Duodenal mucosa (tissue), 2 donors: ENCODE measurements around the gene PTPRN2.

Experiments
- H3K27ac ChIP-seq: one replicate; pipeline ENCODE4 v1.7.0; 2013; ENCODE audit warnings: low read depth, low read length
- H3K27me3 ChIP-seq, 2 donors: one replicate each; pipeline ENCODE4 v1.7.0; 2013; ENCODE audit warnings: low read length in 2 of 2, control low read depth in 1 of 2; ENCODE audit not compliant: insufficient read depth in 2 of 2, control insufficient read depth in 1 of 2
- H3K36me3 ChIP-seq, 2 donors: one replicate each; pipeline ENCODE4 v1.7.0; 2013; ENCODE audit warnings: low read length in 2 of 2, control low read depth in 1 of 2; ENCODE audit not compliant: insufficient read depth in 2 of 2, control insufficient read depth in 1 of 2
- H3K4me1 ChIP-seq, 2 donors: one replicate each; pipeline ENCODE4 v1.7.0; 2013; ENCODE audit warnings: low read length in 2 of 2, control low read depth in 1 of 2; ENCODE audit not compliant: insufficient read depth in 2 of 2, control insufficient read depth in 1 of 2
- H3K4me3 ChIP-seq, 2 donors: one replicate each; pipeline ENCODE4 v1.7.0; 2013; ENCODE audit warnings: low read length in 2 of 2, low read depth in 1 of 2
- H3K9ac ChIP-seq, 2 donors: one replicate each; pipeline ENCODE4 v1.7.0; 2013; ENCODE audit warnings: low read length in 2 of 2, low read depth in 1 of 2
- H3K9me3 ChIP-seq, 2 donors: one replicate each; pipeline ENCODE4 v1.7.0; 2013; ENCODE audit warnings: low read length in 2 of 2, control low read depth in 1 of 2; ENCODE audit not compliant: control insufficient read depth in 1 of 2

Gene PTPRN2

DNA sequence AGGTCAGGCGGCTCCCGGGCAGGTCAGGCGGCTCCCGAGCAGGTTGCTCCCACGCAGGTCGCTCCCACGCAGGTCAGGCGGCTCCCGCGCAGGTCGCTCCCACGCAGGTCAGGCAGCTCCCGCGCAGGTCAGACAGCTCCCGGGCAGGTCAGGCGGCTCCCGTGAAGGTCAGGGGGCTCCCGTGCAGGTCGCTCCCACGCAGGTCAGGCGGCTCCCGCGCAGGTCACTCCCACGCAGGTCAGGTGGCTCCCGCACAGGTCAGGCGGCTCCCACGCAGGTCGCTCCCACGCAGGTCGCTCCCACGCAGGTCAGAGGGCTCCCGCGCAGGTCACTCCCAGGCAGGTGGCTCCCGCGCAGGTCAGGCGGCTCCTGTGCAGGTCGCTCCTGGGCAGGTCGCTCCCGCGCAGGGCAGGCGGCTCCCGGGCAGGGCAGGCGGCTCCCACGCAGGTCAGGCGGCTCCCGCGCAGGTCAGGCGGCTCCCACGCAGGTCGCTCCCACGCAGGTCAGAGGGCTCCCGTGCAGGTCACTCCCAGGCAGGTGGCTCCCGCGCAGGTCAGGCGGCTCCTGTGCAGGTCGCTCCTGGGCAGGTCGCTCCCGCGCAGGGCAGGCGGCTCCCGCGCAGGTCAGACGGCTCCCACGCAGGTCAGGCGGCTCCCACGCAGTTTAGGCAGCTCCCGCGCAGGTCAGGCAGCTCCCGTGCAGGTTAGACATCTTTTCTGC, 30.7 kb downstream of the PTPRN2 start:
- Histone ChIP-seq H3K27ac (no peak overlapping the region), H3K4me1 (no peaks in the 10 kb centered on the region), H3K9me3 (no peaks in the 10 kb centered on the region), H3K9ac (no peak overlapping the region), H3K36me3 (no peaks in the 10 kb centered on the region), H3K4me3 (no peak overlapping the region), H3K27me3 (no peaks in the 10 kb centered on the region)

DNA sequence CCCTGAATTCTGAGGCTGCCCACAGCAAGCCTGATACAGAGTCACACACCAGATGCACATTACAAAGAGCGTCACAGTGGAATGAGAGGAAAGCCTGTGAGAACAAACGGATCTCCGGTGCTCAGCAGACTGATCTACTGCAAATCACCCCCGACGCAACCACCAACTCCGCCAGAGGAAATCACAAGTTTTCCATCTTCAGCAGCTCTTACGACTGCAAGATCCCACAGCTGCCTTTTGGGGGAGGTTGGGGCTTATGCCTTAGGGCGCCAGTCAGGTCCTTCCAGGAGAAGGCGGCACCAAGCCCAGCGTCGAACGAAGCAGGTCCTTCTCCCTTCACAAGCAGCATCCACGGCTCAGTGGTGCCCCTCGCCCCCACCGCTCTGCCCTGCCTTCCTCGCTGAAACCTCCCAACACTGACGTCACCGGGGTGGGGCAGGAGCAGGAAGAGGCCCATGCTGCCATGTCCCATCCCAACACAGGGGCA, 32.5 kb downstream of the PTPRN2 start:
- H3K4me3 ChIP-seq, result no peak overlapping the region
- no peaks in the 10 kb centered on the region for H3K9me3 ChIP-seq
- H3K4me1 ChIP-seq, result no peaks in the 10 kb centered on the region
- no peak overlapping the region for H3K27ac ChIP-seq
- no peaks in the 10 kb centered on the region for H3K27me3 ChIP-seq
- H3K9ac ChIP-seq, result no peak overlapping the region
- no peaks in the 10 kb centered on the region for H3K36me3 ChIP-seq

DNA sequence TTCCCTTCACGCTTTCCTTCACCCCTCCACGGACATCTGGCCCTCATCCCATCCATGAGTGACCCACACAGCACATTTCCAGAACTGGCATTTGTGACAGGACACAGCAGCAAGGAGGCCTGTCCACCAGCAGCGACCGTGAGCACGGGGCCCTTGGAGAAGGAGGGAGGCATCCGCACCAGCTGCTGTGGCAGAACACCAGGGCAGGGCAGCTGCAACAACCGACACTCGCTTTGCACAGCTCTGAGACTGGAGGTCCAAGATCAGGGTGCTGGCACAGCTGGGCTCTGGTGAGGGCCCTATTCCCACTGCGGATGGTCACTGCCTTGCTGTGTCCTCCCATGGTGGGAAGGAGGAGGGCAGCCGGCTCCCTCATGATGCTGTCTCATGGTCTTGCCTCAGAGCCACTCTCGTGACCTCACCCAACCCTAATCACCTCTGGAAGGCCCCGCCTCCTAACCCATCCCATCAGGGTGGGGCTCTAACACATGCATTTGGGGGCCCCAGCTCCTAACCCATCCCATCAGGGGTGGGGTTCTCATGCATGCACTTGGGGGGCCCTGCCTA, 36.7 kb downstream of the PTPRN2 start:
- no peaks in the 10 kb centered on the region for H3K36me3 ChIP-seq
- no peak overlapping the region for H3K27ac ChIP-seq
- H3K9ac ChIP-seq, result no peak overlapping the region
- no peak overlapping the region for H3K4me3 ChIP-seq
- H3K4me1 ChIP-seq, result peaks cover 0 to 3% of the 10 kb centered on the region in 2 donors
- no peaks in the 10 kb centered on the region for H3K27me3 ChIP-seq
- no peaks in the 10 kb centered on the region for H3K9me3 ChIP-seq

DNA sequence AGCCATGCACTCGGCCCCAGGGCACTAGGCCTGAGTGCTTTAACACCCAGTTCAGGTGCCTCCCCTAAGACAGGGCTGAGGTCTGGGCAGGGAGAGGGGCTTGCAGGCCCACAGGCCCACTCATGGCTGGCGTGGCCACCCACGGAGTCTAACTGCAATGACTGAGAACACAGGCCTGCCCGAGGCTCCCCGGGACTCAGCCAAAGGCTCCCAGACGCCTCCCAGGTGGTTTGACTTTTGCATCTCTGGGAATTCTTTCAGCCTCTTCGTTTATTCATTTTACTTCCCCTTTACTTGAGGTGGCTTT, 37.3 kb downstream of the PTPRN2 start:
- Histone ChIP-seq H3K4me3 (no peak overlapping the region), H3K9ac (no peak overlapping the region), H3K27ac (no peak overlapping the region), H3K4me1 (peaks cover 0 to 3% of the 10 kb centered on the region in 2 donors), H3K36me3 (no peaks in the 10 kb centered on the region), H3K9me3 (no peaks in the 10 kb centered on the region), H3K27me3 (no peaks in the 10 kb centered on the region)

DNA sequence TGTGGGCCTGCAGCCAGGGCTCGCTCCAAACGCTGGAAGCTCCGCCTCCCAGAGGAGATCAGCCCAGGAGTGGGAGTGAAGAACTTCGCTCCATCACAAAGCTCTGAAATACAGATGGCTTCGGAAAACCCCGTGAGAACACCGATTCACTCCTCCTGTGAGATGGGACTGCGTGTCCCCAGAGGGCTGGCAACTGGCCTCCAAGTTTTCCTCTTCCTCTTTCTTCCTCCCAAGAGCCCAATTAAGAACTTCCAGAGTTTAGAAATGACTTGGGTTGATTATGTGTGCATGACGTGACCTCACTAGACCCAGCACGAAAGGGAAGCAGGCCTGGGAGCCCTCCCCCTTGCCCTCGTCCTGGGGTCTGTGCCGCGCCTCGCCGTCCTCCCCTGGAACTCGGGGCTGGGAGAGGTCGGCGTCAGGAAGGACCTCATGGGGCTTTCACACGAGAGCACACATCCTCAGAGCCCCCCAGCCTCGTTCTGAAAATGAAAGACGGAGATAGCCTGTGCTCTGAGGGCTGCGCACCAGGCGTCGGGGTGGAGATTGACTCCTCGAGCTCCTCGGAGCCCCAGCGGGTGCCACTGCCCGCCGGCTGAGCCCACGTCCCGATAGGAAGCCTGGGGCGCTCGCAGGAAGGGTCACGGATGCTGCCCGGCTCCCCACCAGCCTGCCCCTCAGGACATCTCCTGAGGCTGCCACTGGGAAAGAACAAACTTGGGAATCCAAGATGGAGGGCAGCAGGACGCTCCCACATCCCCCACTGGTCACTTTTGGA, 37.8 kb downstream of the PTPRN2 start:
- Histone ChIP-seq H3K36me3 (no peaks in the 10 kb centered on the region), H3K27ac (no peak overlapping the region), H3K4me3 (no peak overlapping the region), H3K9ac (no peak overlapping the region), H3K9me3 (no peaks in the 10 kb centered on the region), H3K4me1 (peaks cover 0 to 3% of the 10 kb centered on the region in 2 donors), H3K27me3 (no peaks in the 10 kb centered on the region)

DNA sequence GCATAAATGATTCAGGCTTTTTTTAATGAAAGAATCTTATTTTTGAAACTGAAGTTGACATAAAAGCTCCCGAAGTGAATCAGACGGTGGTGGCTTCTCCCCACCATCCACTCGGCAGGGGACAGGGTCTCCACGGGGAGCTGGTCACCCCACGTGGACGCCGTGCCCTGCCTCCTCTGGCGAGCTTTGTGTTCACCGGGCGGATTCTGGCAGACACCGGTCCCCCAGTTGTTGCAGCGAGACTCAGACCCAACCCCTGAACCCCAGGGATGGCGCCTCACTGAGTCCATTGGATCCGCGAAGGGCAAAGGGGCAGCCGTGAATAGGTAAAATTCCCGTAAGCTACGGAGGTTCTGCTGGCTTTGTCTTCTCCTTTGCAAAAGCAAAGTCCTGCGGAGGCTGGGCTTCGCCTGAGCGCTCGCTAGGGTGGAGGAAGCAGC, 38.4 kb downstream of the PTPRN2 start:
- Histone ChIP-seq H3K36me3 (no peaks in the 10 kb centered on the region), H3K4me1 (peaks cover 0 to 3% of the 10 kb centered on the region in 2 donors), H3K9me3 (no peaks in the 10 kb centered on the region), H3K4me3 (no peak overlapping the region), H3K27ac (no peak overlapping the region), H3K9ac (no peak overlapping the region), H3K27me3 (no peaks in the 10 kb centered on the region)

DNA sequence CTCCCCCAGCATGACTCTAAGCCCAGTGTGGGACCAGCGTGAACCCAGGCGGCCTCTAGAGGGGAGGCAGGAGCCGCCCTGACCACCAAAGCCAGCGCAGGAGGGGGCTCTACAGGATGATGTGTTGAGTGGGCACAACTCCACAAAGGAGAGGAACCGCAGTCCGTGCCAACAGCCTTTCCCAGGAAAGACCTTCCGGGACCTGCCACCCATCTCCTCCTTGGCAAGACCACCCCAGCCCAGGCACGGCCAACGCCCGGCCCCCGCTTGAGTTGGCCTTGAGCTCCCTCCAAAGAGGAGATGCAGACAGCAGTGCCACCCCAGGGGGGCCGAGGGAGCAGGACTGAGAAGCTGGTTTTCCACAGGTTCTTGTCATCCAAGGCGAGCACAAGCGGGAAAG, 38.9 kb downstream of the PTPRN2 start:
- Histone ChIP-seq H3K4me3 (no peak overlapping the region), H3K27ac (no peak overlapping the region), H3K36me3 (no peaks in the 10 kb centered on the region), H3K9me3 (no peaks in the 10 kb centered on the region), H3K9ac (no peak overlapping the region), H3K27me3 (no peaks in the 10 kb centered on the region), H3K4me1 (peaks cover 0 to 3% of the 10 kb centered on the region in 2 donors)

DNA sequence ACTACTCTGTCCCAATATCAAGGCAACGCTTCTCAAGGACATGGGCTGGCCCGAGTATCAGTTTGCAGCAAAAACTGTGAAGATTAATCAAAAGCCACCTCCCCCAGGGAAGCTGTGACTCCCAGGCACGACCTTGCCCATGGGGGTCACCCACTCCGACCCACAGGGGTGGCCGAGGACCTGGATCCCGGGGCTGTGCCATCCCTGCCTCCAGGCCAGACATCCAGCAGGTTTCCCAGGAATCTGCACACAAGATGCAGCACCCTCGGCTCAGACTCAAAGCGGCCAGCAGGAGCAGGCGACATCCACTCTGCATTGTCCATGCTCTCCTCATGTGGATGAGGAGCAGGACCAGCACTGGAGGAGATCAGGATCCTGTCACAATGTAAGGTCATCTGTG, 39.8 kb downstream of the PTPRN2 start:
- Histone ChIP-seq H3K9me3 (no peaks in the 10 kb centered on the region), H3K36me3 (no peaks in the 10 kb centered on the region), H3K4me3 (no peak overlapping the region), H3K9ac (no peak overlapping the region), H3K27me3 (no peaks in the 10 kb centered on the region), H3K4me1 (peaks cover 0 to 3% of the 10 kb centered on the region in 2 donors), H3K27ac (no peak overlapping the region)

DNA sequence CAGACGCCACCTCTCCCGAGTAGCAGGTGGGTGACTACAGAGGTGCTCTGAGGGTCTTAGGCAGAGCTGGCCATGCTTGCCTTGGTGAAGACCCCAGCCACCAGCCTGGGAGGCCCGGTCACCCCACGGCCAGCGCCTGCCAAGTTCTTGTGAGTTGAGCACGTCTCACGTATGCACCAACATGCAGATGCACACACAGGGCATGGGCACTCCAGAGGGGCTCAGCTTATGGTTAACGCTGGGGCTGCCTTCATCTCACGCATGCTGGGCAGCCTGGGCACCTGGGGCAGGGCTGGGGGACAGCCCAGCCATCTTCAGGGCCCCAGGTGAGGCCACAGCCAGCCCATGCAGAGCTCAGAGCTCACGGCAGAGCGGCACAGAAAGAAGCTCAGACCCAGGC, 41.0 kb downstream of the PTPRN2 start:
- Histone ChIP-seq H3K27me3 (no peaks in the 10 kb centered on the region), H3K27ac (no peak overlapping the region), H3K36me3 (no peaks in the 10 kb centered on the region), H3K9me3 (no peaks in the 10 kb centered on the region), H3K9ac (no peak overlapping the region), H3K4me1 (peaks cover 0 to 3% of the 10 kb centered on the region in 2 donors), H3K4me3 (no peak overlapping the region)

DNA sequence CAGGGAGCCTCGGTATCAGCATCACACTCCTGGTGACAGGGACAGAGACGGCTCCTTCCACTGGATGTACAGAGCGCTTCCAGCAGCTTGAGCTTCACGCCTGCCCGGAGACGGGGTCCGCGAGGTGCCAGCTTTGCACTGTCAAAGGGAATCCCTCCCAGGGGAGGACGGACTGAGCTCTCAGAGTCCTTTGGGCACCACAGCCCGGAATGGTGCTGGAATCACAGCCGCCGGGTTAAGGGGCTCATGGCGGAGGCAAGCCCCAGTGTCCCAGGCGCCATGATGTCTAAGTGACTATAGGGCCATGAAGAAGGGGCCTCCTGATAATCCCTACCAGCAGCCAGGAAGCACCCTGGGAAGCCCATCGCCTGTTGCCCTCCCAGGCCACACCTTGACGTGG, 41.4 kb downstream of the PTPRN2 start:
- no peak overlapping the region for H3K4me3 ChIP-seq
- no peak overlapping the region for H3K27ac ChIP-seq
- H3K36me3 ChIP-seq, result no peaks in the 10 kb centered on the region
- peaks cover 0 to 3% of the 10 kb centered on the region in 2 donors for H3K4me1 ChIP-seq
- H3K9ac ChIP-seq, result no peak overlapping the region
- no peaks in the 10 kb centered on the region for H3K9me3 ChIP-seq
- H3K27me3 ChIP-seq, result no peaks in the 10 kb centered on the region
